ENCODE results near the gene THBS2.

Gene THBS2

GRCh38 chr6:169233832-169234231 is 19.8 kb downstream of the THBS2 start:
- H3K4me3 ChIP-seq (ENCODE audit: insufficient read depth in 1 of 2, low read depth in 1 of 2, low read length in 2 of 2) = no peak overlapping the region
- H2AK5ac ChIP-seq (ENCODE audit: low read length, severe bottlenecking) = no peak overlapping the region
- H2BK12ac ChIP-seq (ENCODE audit: low read length in 2 of 2) = no peak overlapping the region
- WGBS = 83% methylated on average over 6 of the region's 6 CpGs
- H3K4me1 ChIP-seq (ENCODE audit: control insufficient read depth, insufficient read depth, low read depth, low read length) = no peaks in the 10 kb centered on the region
- no peak overlapping the region for H2AFZ ChIP-seq (ENCODE audit: low read depth, low read length)
- no peak overlapping the region for H3K4me2 ChIP-seq (ENCODE audit: low read length, poor library complexity, severe bottlenecking)
- H3K23ac ChIP-seq (ENCODE audit: low read length in 2 of 2) = no peak overlapping the region
- peak overlapping the region; percentile 43 for H4K91ac ChIP-seq (ENCODE audit: low read length)
- H2BK120ac ChIP-seq (ENCODE audit: low read depth, low read length) = no peak overlapping the region
- no peak overlapping the region for H3K4ac ChIP-seq (ENCODE audit: low read depth in 1 of 2, low read length in 2 of 2)
- H3K79me1 ChIP-seq (replicated peaks; ENCODE audit: low read length, poor library complexity, severe bottlenecking) = no peaks in the 10 kb centered on the region
- no peak overlapping the region for H2BK15ac ChIP-seq (ENCODE audit: low read depth, poor library complexity, severe bottlenecking)
- H3K14ac ChIP-seq (ENCODE audit: low read length in 2 of 2) = no peak overlapping the region
- H3K9me3 ChIP-seq (ENCODE audit: control insufficient read depth, low read length) = no peaks in the 10 kb centered on the region
- H2BK5ac ChIP-seq (ENCODE audit: low read depth, low read length, poor library complexity, severe bottlenecking) = no peak overlapping the region
- peaks cover 70 to 100% of the 10 kb centered on the region in 2 experiments for H3K36me3 ChIP-seq (ENCODE audit: control insufficient read depth in 1 of 2, insufficient read depth in 2 of 2, low read depth in 1 of 2, low read length in 2 of 2)
- H3K18ac ChIP-seq (ENCODE audit: low read depth in 1 of 2, low read length in 2 of 2) = no peak overlapping the region
- H4K8ac ChIP-seq (ENCODE audit: low read length) = no peak overlapping the region
- no peak for DNase-seq
- no peaks in the 10 kb centered on the region for H3K27me3 ChIP-seq (ENCODE audit: control insufficient read depth in 1 of 2, insufficient read depth in 1 of 2, low read length in 2 of 2)
- H3K27ac ChIP-seq (ENCODE audit: low read length, poor library complexity, severe bottlenecking) = no peak overlapping the region
- H3K9ac ChIP-seq (ENCODE audit: low read length) = no peak overlapping the region

GRCh38 chr6:169233181-169233580 is 20.5 kb downstream of the THBS2 start:
- DNase-seq = no peak
- Histone ChIP-seq H3K18ac (ENCODE audit: low read depth in 1 of 2, low read length in 2 of 2) (no peak overlapping the region), H2BK120ac (ENCODE audit: low read depth, low read length) (no peak overlapping the region), H3K4me2 (ENCODE audit: low read length, poor library complexity, severe bottlenecking) (no peak overlapping the region), H3K27me3 (ENCODE audit: control insufficient read depth in 1 of 2, insufficient read depth in 1 of 2, low read length in 2 of 2) (no peaks in the 10 kb centered on the region), H4K8ac (ENCODE audit: low read length) (no peak overlapping the region), H4K91ac (ENCODE audit: low read length) (no peak overlapping the region), H2BK12ac (ENCODE audit: low read length in 2 of 2) (no peak overlapping the region), H3K79me1 (replicated peaks; ENCODE audit: low read length, poor library complexity, severe bottlenecking) (no peaks in the 10 kb centered on the region), H3K23ac (ENCODE audit: low read length in 2 of 2) (peak overlapping the region in 1 of 2 experiments; percentile 23), H3K4ac (ENCODE audit: low read depth in 1 of 2, low read length in 2 of 2) (no peak overlapping the region), H2BK5ac (ENCODE audit: low read depth, low read length, poor library complexity, severe bottlenecking) (no peak overlapping the region), H2AK5ac (ENCODE audit: low read length, severe bottlenecking) (no peak overlapping the region), H3K27ac (ENCODE audit: low read length, poor library complexity, severe bottlenecking) (no peak overlapping the region), H3K4me1 (ENCODE audit: control insufficient read depth, insufficient read depth, low read depth, low read length) (no peaks in the 10 kb centered on the region), H3K36me3 (ENCODE audit: control insufficient read depth in 1 of 2, insufficient read depth in 2 of 2, low read depth in 1 of 2, low read length in 2 of 2) (peaks cover 70 to 100% of the 10 kb centered on the region in 2 experiments), H3K14ac (ENCODE audit: low read length in 2 of 2) (no peak overlapping the region), H3K4me3 (ENCODE audit: insufficient read depth in 1 of 2, low read depth in 1 of 2, low read length in 2 of 2) (no peak overlapping the region), H2AFZ (ENCODE audit: low read depth, low read length) (no peak overlapping the region), H3K9me3 (ENCODE audit: control insufficient read depth, low read length) (no peaks in the 10 kb centered on the region), H3K9ac (ENCODE audit: low read length) (no peak overlapping the region), H2BK15ac (ENCODE audit: low read depth, poor library complexity, severe bottlenecking) (no peak overlapping the region)
- WGBS = 89% methylated on average over 13 of the region's 13 CpGs

- Histone ChIP-seq H3K9ac (ENCODE audit: low read length) (no peak overlapping the region), H3K79me1 (replicated peaks; ENCODE audit: low read length, poor library complexity, severe bottlenecking) (no peaks in the 10 kb centered on the region), H2BK12ac (ENCODE audit: low read length in 2 of 2) (no peak overlapping the region), H2AFZ (ENCODE audit: low read depth, low read length) (no peak overlapping the region), H3K4me1 (ENCODE audit: control insufficient read depth, insufficient read depth, low read depth, low read length) (no peaks in the 10 kb centered on the region), H3K27ac (ENCODE audit: low read length, poor library complexity, severe bottlenecking) (no peak overlapping the region), H3K9me3 (ENCODE audit: control insufficient read depth, low read length) (no peaks in the 10 kb centered on the region), H2BK120ac (ENCODE audit: low read depth, low read length) (no peak overlapping the region), H3K4me2 (ENCODE audit: low read length, poor library complexity, severe bottlenecking) (no peak overlapping the region), H4K8ac (ENCODE audit: low read length) (no peak overlapping the region), H2BK15ac (ENCODE audit: low read depth, poor library complexity, severe bottlenecking) (no peak overlapping the region), H2BK5ac (ENCODE audit: low read depth, low read length, poor library complexity, severe bottlenecking) (no peak overlapping the region), H3K14ac (ENCODE audit: low read length in 2 of 2) (no peak overlapping the region), H3K4ac (ENCODE audit: low read depth in 1 of 2, low read length in 2 of 2) (no peak overlapping the region), H3K27me3 (ENCODE audit: control insufficient read depth in 1 of 2, insufficient read depth in 1 of 2, low read length in 2 of 2) (no peaks in the 10 kb centered on the region), H3K18ac (ENCODE audit: low read depth in 1 of 2, low read length in 2 of 2) (no peak overlapping the region), H4K91ac (ENCODE audit: low read length) (no peak overlapping the region), H3K4me3 (ENCODE audit: insufficient read depth in 1 of 2, low read depth in 1 of 2, low read length in 2 of 2) (no peak overlapping the region), H2AK5ac (ENCODE audit: low read length, severe bottlenecking) (no peak overlapping the region), H3K36me3 (ENCODE audit: control insufficient read depth in 1 of 2, insufficient read depth in 2 of 2, low read depth in 1 of 2, low read length in 2 of 2) (peaks cover 72 to 100% of the 10 kb centered on the region in 2 experiments), H3K23ac (ENCODE audit: low read length in 2 of 2) (no peak overlapping the region)
- no peak for DNase-seq
- 93% methylated on average over 22 of the region's 22 CpGs for WGBS
Measured at GRCh38 chr6:169232507-169232931, 21.1 kb downstream of the THBS2 start.

DNA sequence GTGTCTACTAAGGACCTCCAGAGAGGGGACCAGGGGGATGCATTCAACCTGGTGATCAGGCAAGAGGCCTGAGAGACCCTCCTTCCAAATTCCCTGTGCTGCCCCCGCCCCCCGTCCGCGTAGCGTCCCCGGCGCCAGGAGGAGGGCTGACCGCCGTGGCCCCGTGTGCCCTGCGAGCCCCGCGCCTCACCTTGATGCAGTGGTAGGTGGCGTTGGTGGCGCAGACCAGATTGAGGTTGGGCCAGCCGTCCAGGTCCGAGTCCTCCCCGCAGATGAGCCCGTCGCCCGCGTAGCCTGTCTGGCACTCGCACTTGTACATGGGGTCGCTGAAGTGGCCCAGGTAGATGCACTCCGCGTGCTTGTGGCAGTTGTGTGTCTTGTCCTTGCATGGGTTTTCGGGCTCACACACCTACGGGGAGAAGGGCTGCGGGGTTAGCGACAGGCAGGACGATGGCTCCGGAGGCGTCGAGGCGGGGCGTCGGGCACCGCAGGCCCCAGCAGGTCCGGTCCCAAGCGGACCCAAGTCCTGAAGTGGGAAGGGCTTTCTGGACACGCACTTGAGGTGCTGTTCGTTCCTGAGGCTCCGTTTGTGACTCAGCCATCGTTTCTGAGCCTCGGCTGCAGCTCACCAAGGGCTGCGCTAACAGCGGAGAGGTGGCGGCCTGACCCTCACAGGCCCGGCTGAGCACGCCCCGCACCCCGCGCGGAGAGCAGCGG is 21.7 kb downstream of the THBS2 start:
- no peaks in the 10 kb centered on the region for H3K79me1 ChIP-seq (replicated peaks; ENCODE audit: low read length, poor library complexity, severe bottlenecking)
- peak overlapping the region in 1 of 2 experiments; percentile 29 for H3K4me3 ChIP-seq (ENCODE audit: insufficient read depth in 1 of 2, low read depth in 1 of 2, low read length in 2 of 2)
- 95% methylated on average over 55 of the region's 55 CpGs for WGBS
- no peak overlapping the region for H3K18ac ChIP-seq (ENCODE audit: low read depth in 1 of 2, low read length in 2 of 2)
- H3K9ac ChIP-seq (ENCODE audit: low read length) = no peak overlapping the region
- H2BK12ac ChIP-seq (ENCODE audit: low read length in 2 of 2) = no peak overlapping the region
- H3K4me1 ChIP-seq (ENCODE audit: control insufficient read depth, insufficient read depth, low read depth, low read length) = no peaks in the 10 kb centered on the region
- peaks cover 72 to 100% of the 10 kb centered on the region in 2 experiments for H3K36me3 ChIP-seq (ENCODE audit: control insufficient read depth in 1 of 2, insufficient read depth in 2 of 2, low read depth in 1 of 2, low read length in 2 of 2)
- H2BK120ac ChIP-seq (ENCODE audit: low read depth, low read length) = no peak overlapping the region
- no peak overlapping the region for H3K4me2 ChIP-seq (ENCODE audit: low read length, poor library complexity, severe bottlenecking)
- no peak overlapping the region for H2AK5ac ChIP-seq (ENCODE audit: low read length, severe bottlenecking)
- no peak overlapping the region for H2BK5ac ChIP-seq (ENCODE audit: low read depth, low read length, poor library complexity, severe bottlenecking)
- DNase-seq = no peak
- no peak overlapping the region for H4K91ac ChIP-seq (ENCODE audit: low read length)
- no peak overlapping the region for H4K8ac ChIP-seq (ENCODE audit: low read length)
- no peak overlapping the region for H3K4ac ChIP-seq (ENCODE audit: low read depth in 1 of 2, low read length in 2 of 2)
- H3K9me3 ChIP-seq (ENCODE audit: control insufficient read depth, low read length) = no peaks in the 10 kb centered on the region
- H2BK15ac ChIP-seq (ENCODE audit: low read depth, poor library complexity, severe bottlenecking) = no peak overlapping the region
- H2AFZ ChIP-seq (ENCODE audit: low read depth, low read length) = no peak overlapping the region
- no peak overlapping the region for H3K27ac ChIP-seq (ENCODE audit: low read length, poor library complexity, severe bottlenecking)
- no peak overlapping the region for H3K14ac ChIP-seq (ENCODE audit: low read length in 2 of 2)
- H3K27me3 ChIP-seq (ENCODE audit: control insufficient read depth in 1 of 2, insufficient read depth in 1 of 2, low read length in 2 of 2) = no peaks in the 10 kb centered on the region
- H3K23ac ChIP-seq (ENCODE audit: low read length in 2 of 2) = no peak overlapping the region
